Uterus (tissue), 4 donors: ENCODE measurements around the gene KRTAP17-1. TPM values are rescaled to one million over a fixed set of nuclear protein-coding genes. Genes with fewer than 3 reads are reported as not detected.

ENCODE experiments used
- DNase-seq, 2 donors: peaks; one replicate each; pipeline ENCODE4 v3.0.0-alpha.2; 2019 to 2020
- H3K27ac ChIP-seq, 2 donors: fragments of 200-600 bp; sonication (generic); 1 replicate in 1 of 2; 2 replicates in 1 of 2; pipeline ENCODE4 v1.5.1; 2016 to 2018
- H3K27me3 ChIP-seq, 2 donors: fragments of 200-600 bp; sonication (generic); one replicate each; pipeline ENCODE4 v1.5.1; 2018 to 2019; ENCODE audit warnings: control low read depth in 1 of 2
- H3K36me3 ChIP-seq, 2 donors: fragments of 200-600 bp; sonication (generic); one replicate each; pipeline ENCODE4 v1.5.1; 2019; ENCODE audit warnings: control low read depth in 1 of 2
- H3K4me1 ChIP-seq, 2 donors: fragments of 200-600 bp; sonication (generic); one replicate each; pipeline ENCODE4 v1.5.1; 2018 to 2019; ENCODE audit warnings: control low read depth in 1 of 2
- H3K4me3 ChIP-seq, 2 donors: fragments of 200-600 bp; sonication (generic); 1 replicate in 1 of 2; 2 replicates in 1 of 2; pipeline ENCODE4 v1.5.1; 2018 to 2019; ENCODE audit warnings: mild to moderate bottlenecking in 1 of 2
- H3K9me3 ChIP-seq, 2 donors: fragments of 200-600 bp; sonication (generic); one replicate each; pipeline ENCODE4 v1.5.1; 2019; ENCODE audit warnings: control low read depth in 1 of 2
- POLR2A ChIP-seq, 2 donors: fragments of 450-650 bp; IDR thresholded peaks; one replicate each; pipeline ENCODE4 v1.6.1; 2016; ENCODE audit warnings: antibody characterized with exemption in 2 of 2, mild to moderate bottlenecking in 1 of 2, moderate library complexity in 1 of 2
- intact Hi-C: fragments of 100-400 bp; cut with DNase I; formaldehyde crosslinking; loops from one replicate; pipeline ENCODE4 v1.15.1; 2023; ENCODE audit warnings: low total_unique reads
- total RNA-seq, 4 donors: library from RNA; depleted of rRNA in 3 of 4; stranded (reverse); fragments of >200 nt in 3 of 4; gene quantifications; one replicate each; pipeline versions ENCODE4 v1.1.0 to v1.2.4, GENCODE V29; 2014 to 2023
- TF ChIP-seq, protein P1 (sequence below), 4 experiments: fragments of 200-600 bp in 2 of 4; fragments of 450-650 bp in 2 of 4; sonication (generic) in 2 of 4; IDR thresholded peaks; one replicate each; pipeline ENCODE4 v1.5.1; 2016 to 2019; ENCODE audit warnings: antibody characterized with exemption in 4 of 4, mild to moderate bottlenecking in 2 of 4, moderate library complexity in 1 of 4
- donor health status: DM: yes; HTN: yes; CAD: no.

Gene KRTAP17-1
- total RNA-seq, 4 donors from 2014 or later = not detected

DNA sequence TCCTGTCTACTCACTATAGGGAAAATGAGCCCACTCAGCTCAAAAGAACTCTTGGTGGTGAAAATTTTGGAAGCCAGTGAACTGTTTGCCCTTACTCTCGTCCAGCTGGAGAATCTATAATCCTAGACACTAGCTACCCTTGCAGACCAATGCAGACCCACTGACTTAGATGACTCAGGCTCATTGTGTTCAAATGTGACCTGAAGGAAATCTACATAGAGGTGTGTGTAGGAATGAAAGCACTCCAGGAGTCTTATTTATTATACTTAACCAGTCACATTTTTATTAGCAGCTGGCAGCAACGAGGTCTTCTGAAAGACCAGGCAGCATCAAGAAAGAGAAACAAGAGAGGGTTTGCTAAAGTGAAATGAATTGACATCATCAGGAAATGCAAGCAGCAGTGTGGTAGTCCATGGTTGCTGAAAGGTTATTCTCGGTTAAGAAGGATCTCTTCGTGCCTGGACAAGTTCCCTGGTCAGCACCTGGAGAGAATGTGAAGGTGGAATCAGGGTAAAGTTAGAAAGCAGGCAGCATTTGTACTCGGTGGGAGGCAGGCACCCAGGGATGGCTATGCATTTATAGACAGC lies 14.2 kb downstream of the KRTAP17-1 start:
- no peak for DNase-seq
- no peaks in the 10 kb centered on the region for H3K36me3 ChIP-seq
- intact Hi-C loops = no loop called here

GRCh38 chr17:41298458-41299135 lies 16.9 kb downstream of the KRTAP17-1 start:
- TF ChIP-seq POLR2A (IDR thresholded peaks at IDR 0.05) = no peak
- TF ChIP-seq, protein P1, sequence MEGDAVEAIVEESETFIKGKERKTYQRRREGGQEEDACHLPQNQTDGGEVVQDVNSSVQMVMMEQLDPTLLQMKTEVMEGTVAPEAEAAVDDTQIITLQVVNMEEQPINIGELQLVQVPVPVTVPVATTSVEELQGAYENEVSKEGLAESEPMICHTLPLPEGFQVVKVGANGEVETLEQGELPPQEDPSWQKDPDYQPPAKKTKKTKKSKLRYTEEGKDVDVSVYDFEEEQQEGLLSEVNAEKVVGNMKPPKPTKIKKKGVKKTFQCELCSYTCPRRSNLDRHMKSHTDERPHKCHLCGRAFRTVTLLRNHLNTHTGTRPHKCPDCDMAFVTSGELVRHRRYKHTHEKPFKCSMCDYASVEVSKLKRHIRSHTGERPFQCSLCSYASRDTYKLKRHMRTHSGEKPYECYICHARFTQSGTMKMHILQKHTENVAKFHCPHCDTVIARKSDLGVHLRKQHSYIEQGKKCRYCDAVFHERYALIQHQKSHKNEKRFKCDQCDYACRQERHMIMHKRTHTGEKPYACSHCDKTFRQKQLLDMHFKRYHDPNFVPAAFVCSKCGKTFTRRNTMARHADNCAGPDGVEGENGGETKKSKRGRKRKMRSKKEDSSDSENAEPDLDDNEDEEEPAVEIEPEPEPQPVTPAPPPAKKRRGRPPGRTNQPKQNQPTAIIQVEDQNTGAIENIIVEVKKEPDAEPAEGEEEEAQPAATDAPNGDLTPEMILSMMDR (IDR thresholded peaks at IDR 0.05) = no peak
- no peak overlapping the region for H3K4me3 ChIP-seq
- H3K9me3 ChIP-seq = no peaks in the 10 kb centered on the region
- no peak overlapping the region for H3K27ac ChIP-seq
- H3K36me3 ChIP-seq = no peaks in the 10 kb centered on the region
- H3K4me1 ChIP-seq = no peaks in the 10 kb centered on the region
- no peaks in the 10 kb centered on the region for H3K27me3 ChIP-seq
- no peak for DNase-seq
- intact Hi-C loops = no loop called here

More for the DNA sequence above, 14.2 kb downstream of the KRTAP17-1 start:
- Histone ChIP-seq H3K27me3 (no peaks in the 10 kb centered on the region), H3K4me3 (no peak overlapping the region), H3K27ac (no peak overlapping the region), H3K9me3 (no peaks in the 10 kb centered on the region), H3K4me1 (no peaks in the 10 kb centered on the region)
- TF ChIP-seq, protein P1 (IDR thresholded peaks at IDR 0.05) = no peak
- TF ChIP-seq POLR2A (IDR thresholded peaks at IDR 0.05) = no peak

DNA sequence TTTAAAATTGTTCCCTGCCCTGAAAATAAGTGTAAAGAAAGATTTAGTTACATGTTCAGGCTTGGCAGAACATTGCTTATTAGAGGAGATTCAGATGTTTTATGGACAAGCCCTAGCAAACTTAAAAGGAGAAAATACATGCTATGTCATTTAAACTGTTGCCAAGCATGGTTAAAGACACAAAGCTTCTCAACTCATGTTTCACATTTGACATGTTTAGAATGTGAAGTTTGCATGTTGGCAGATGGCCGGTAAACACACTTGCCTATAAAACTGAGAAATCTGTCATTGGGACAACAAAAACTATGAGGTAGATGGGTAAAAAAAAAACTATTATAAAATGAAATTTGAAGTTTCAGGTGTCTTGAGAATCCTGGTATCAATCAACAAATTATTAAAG lies 18.7 kb downstream of the KRTAP17-1 start:
- H3K4me3 ChIP-seq = no peak overlapping the region
- TF ChIP-seq, protein P1 (IDR thresholded peaks at IDR 0.05) = no peak
- TF ChIP-seq POLR2A (IDR thresholded peaks at IDR 0.05) = no peak
- no peaks in the 10 kb centered on the region for H3K27me3 ChIP-seq
- H3K27ac ChIP-seq = no peak overlapping the region
- no peaks in the 10 kb centered on the region for H3K4me1 ChIP-seq
- intact Hi-C loops = no loop called here
- H3K9me3 ChIP-seq = no peaks in the 10 kb centered on the region
- DNase-seq = no peak
- no peaks in the 10 kb centered on the region for H3K36me3 ChIP-seq

GRCh38 chr17:41294016-41294415 lies 21.5 kb downstream of the KRTAP17-1 start:
- TF ChIP-seq, protein P1 (IDR thresholded peaks at IDR 0.05) = no peak
- no peak for TF ChIP-seq POLR2A (IDR thresholded peaks at IDR 0.05)
- H3K4me3 ChIP-seq = no peak overlapping the region
- intact Hi-C loops = no loop called here
- no peak overlapping the region for H3K27ac ChIP-seq
- H3K4me1 ChIP-seq = no peaks in the 10 kb centered on the region
- H3K9me3 ChIP-seq = no peaks in the 10 kb centered on the region
- DNase-seq = no peak
- H3K36me3 ChIP-seq = no peaks in the 10 kb centered on the region
- no peaks in the 10 kb centered on the region for H3K27me3 ChIP-seq

DNA sequence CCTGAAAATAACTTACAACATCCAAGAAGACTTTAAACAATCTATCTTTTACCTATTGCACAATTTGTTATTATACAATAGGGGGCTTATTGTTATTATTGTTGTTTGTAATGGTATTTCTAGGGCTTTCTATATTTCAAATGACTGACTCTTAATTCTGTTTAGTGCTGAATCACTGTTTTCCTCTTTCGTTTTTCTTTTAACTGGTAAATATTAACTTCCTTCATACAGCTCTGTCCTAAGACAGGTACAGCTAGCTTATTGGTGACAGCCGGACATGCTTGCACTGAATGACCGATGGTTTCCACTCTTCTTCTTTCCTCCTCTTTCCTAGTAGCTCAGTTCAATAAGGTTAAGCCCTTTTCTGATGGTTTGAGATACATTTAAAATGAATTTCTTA lies 28.5 kb downstream of the KRTAP17-1 start:
- no peaks in the 10 kb centered on the region for H3K4me1 ChIP-seq
- no peaks in the 10 kb centered on the region for H3K27me3 ChIP-seq
- no peak for DNase-seq
- H3K4me3 ChIP-seq = no peak overlapping the region
- H3K36me3 ChIP-seq = no peaks in the 10 kb centered on the region
- H3K27ac ChIP-seq = no peak overlapping the region
- intact Hi-C loops = no loop called here
- H3K9me3 ChIP-seq = no peaks in the 10 kb centered on the region
- TF ChIP-seq POLR2A (IDR thresholded peaks at IDR 0.05) = no peak
- TF ChIP-seq, protein P1 (IDR thresholded peaks at IDR 0.05) = no peak
